Upper lobe of right lung (tissue), 1 donor: ENCODE measurements around the gene FN3KRP. TPM values are rescaled to one million over a fixed set of nuclear protein-coding genes. Genes with fewer than 3 reads are reported as not detected.

ENCODE experiments used
- ATAC-seq: fragments of 200-7000 bp; cut with Tn5 transposase; one replicate; pipeline ENCODE4 v1.9.1; 2020; ENCODE audit warnings: mild to moderate bottlenecking, moderate library complexity
- DNase-seq: peaks from one replicate; pipeline ENCODE4 v3.0.0-alpha.2; 2020
- H3K27ac ChIP-seq: fragments of 200-600 bp; one replicate; pipeline ENCODE4 v1.8.0; 2022
- H3K27me3 ChIP-seq: fragments of 200-600 bp; one replicate; pipeline ENCODE4 v1.8.0; 2022; ENCODE audit warnings: mild to moderate bottlenecking
- H3K36me3 ChIP-seq: fragments of 200-600 bp; one replicate; pipeline ENCODE4 v1.8.0; 2022
- H3K4me1 ChIP-seq: fragments of 200-600 bp; one replicate; pipeline ENCODE4 v1.8.0; 2022
- H3K4me3 ChIP-seq: fragments of 200-600 bp; one replicate; pipeline ENCODE4 v1.8.0; 2022; ENCODE audit warnings: mild to moderate bottlenecking
- H3K9me3 ChIP-seq: fragments of 200-600 bp; one replicate; pipeline ENCODE4 v1.8.0; 2022
- CTCF ChIP-seq: fragments of 200-600 bp; IDR thresholded peaks from one replicate; pipeline ENCODE4 v1.8.0; 2022; ENCODE audit warnings: antibody characterized with exemption
- intact Hi-C: fragments of 100-400 bp; cut with DNase I; formaldehyde crosslinking; loops from one replicate; pipeline ENCODE4 v1.11.0; 2022
- total RNA-seq: library from RNA; stranded (reverse); fragmentation: NEBNext Ultra II Directional; extraction: Animal tissue kit (Norgen Biotek cat#: 25700); gene quantifications from one replicate; pipeline ENCODE4 v1.2.1, GENCODE V29; 2021
- donor health status: DM: no; HTN: yes; CAD: no; lungs with severe emphysema.

The FN3KRP gene
- total RNA-seq, 1 donor from 2014 or later = 21.4 TPM

GRCh38 chr17:82702231-82702927, 14.1 kb upstream of the FN3KRP start:
- DNase-seq = no peak
- Histone ChIP-seq H3K4me3 (no peak overlapping the region), H3K36me3 (no peaks in the 10 kb centered on the region), H3K27ac (no peak overlapping the region), H3K9me3 (no peaks in the 10 kb centered on the region), H3K4me1 (peaks cover 9% of the 10 kb centered on the region), H3K27me3 (no peaks in the 10 kb centered on the region)
- TF ChIP-seq CTCF = no peak
- no peak for ATAC-seq
- intact Hi-C loops = no loop called here

- no peaks in the 10 kb centered on the region for H3K36me3 ChIP-seq
- H3K27ac ChIP-seq = no peak overlapping the region
- no peaks in the 10 kb centered on the region for H3K27me3 ChIP-seq
- no peak for TF ChIP-seq CTCF
- no peaks in the 10 kb centered on the region for H3K9me3 ChIP-seq
- intact Hi-C loops = no loop called here
- H3K4me3 ChIP-seq = no peak overlapping the region
- DNase-seq = no peak
- H3K4me1 ChIP-seq = peaks cover 4% of the 10 kb centered on the region
- ATAC-seq = no peak
Measured at GRCh38 chr17:82703036-82703745, 13.3 kb upstream of the FN3KRP start.

GRCh38 chr17:82703935-82704865, 12.3 kb upstream of the FN3KRP start:
- ATAC-seq = no peak
- no peak overlapping the region for H3K4me3 ChIP-seq
- no peaks in the 10 kb centered on the region for H3K36me3 ChIP-seq
- intact Hi-C loops = no loop called here
- no peak for TF ChIP-seq CTCF
- H3K27ac ChIP-seq = no peak overlapping the region
- H3K27me3 ChIP-seq = no peaks in the 10 kb centered on the region
- no peak for DNase-seq
- H3K9me3 ChIP-seq = no peaks in the 10 kb centered on the region
- peaks cover 3% of the 10 kb centered on the region for H3K4me1 ChIP-seq

GRCh38 chr17:82704886-82705285, 11.6 kb upstream of the FN3KRP start:
- no peaks in the 10 kb centered on the region for H3K4me1 ChIP-seq
- TF ChIP-seq CTCF = no peak
- no peaks in the 10 kb centered on the region for H3K9me3 ChIP-seq
- H3K27ac ChIP-seq = no peak overlapping the region
- H3K4me3 ChIP-seq = no peak overlapping the region
- H3K36me3 ChIP-seq = no peaks in the 10 kb centered on the region
- intact Hi-C loops = no loop called here
- ATAC-seq (no peak), DNase-seq (no peak)
- H3K27me3 ChIP-seq = no peaks in the 10 kb centered on the region

- H3K4me1 ChIP-seq = no peaks in the 10 kb centered on the region
- no peak for ATAC-seq
- no peaks in the 10 kb centered on the region for H3K9me3 ChIP-seq
- H3K27me3 ChIP-seq = no peaks in the 10 kb centered on the region
- no peaks in the 10 kb centered on the region for H3K36me3 ChIP-seq
- DNase-seq = no peak
- intact Hi-C loops = no loop called here
- no peak for TF ChIP-seq CTCF
- no peak overlapping the region for H3K4me3 ChIP-seq
- no peak overlapping the region for H3K27ac ChIP-seq
Measured at GRCh38 chr17:82705756-82706155, 10.8 kb upstream of the FN3KRP start.
